GM13976 (cell line): ENCODE data around the gene OR9A2.

ENCODE experiments used
- DNase-seq: peaks from one replicate; pipeline ENCODE4 v3.0.0; 2012; ENCODE audit warnings: low spot score
- in situ Hi-C: fragments of 300-500 bp; cut with MboI; formaldehyde crosslinking; loops from one replicate; pipeline ENCODE4 v1.12.0; 2022; ENCODE audit warnings: low sequenced_read_pairs, mixed read lengths, inconsistent platforms; ENCODE audit not compliant: unreplicated experiment
- TF ChIP-seq, protein P1 (sequence below): IDR thresholded peaks from 2 replicates; pipeline ENCODE4 v1.5.1; 2012; ENCODE audit warnings: borderline replicate concordance, mild to moderate bottlenecking; ENCODE audit not compliant: insufficient read depth; ENCODE audit errors: extremely low read depth, missing control alignments, control extremely low read depth

OR9A2 gene

DNA sequence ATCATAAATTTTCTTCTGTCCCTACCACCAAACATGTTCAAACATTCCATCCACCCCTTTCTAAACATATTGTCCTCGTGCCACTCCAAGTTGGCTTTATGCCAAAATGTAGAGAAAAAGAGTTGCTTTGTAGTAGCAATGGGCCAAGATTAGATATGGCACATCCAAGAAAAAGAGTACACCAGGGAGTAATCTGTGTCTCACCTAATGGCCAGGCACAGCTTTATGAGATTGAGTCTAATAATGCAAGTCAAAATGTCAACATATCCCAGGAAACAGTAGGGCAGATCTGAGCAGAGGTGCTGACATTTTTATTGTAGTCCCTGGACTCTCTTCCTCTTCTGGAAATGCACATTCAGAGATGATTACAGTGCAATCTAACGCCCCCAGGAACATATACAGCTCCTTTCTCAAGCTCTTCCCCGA lies 19.5 kb upstream of the OR9A2 start:
- TF ChIP-seq, protein P1, sequence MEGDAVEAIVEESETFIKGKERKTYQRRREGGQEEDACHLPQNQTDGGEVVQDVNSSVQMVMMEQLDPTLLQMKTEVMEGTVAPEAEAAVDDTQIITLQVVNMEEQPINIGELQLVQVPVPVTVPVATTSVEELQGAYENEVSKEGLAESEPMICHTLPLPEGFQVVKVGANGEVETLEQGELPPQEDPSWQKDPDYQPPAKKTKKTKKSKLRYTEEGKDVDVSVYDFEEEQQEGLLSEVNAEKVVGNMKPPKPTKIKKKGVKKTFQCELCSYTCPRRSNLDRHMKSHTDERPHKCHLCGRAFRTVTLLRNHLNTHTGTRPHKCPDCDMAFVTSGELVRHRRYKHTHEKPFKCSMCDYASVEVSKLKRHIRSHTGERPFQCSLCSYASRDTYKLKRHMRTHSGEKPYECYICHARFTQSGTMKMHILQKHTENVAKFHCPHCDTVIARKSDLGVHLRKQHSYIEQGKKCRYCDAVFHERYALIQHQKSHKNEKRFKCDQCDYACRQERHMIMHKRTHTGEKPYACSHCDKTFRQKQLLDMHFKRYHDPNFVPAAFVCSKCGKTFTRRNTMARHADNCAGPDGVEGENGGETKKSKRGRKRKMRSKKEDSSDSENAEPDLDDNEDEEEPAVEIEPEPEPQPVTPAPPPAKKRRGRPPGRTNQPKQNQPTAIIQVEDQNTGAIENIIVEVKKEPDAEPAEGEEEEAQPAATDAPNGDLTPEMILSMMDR: no peak
- DNase-seq: no peak
- in situ Hi-C loops: no loop called here

- TF ChIP-seq, protein P1: no peak
- in situ Hi-C loops: no loop called here
- no peak for DNase-seq
These were observed 16.5 kb upstream of the OR9A2 start for GRCh38 chr7:143043391-143043790.

DNA sequence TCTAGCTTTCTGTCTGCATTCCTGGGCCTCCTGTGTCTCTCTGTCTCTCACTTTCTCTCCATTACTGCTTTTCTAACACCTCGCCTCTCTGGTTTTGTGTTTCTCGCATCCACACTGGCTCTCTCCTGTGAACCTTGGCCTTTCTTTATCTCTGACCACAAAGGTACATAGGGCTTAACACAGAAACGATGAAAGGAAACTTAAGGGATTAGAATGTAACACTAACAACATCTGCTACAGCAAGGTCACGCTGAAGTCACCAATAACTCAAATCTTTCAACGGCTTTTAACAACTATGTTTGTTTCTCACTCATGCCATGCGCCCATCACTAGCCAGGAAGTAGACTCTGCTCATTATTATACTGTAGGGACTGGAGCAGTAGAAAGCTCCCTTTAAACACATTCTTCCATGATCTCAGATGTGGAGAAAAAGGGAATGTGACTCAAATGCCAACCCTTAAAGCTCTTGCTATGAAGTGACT lies 15.9 kb upstream of the OR9A2 start:
- in situ Hi-C loops: no loop called here
- no peak for DNase-seq

DNA sequence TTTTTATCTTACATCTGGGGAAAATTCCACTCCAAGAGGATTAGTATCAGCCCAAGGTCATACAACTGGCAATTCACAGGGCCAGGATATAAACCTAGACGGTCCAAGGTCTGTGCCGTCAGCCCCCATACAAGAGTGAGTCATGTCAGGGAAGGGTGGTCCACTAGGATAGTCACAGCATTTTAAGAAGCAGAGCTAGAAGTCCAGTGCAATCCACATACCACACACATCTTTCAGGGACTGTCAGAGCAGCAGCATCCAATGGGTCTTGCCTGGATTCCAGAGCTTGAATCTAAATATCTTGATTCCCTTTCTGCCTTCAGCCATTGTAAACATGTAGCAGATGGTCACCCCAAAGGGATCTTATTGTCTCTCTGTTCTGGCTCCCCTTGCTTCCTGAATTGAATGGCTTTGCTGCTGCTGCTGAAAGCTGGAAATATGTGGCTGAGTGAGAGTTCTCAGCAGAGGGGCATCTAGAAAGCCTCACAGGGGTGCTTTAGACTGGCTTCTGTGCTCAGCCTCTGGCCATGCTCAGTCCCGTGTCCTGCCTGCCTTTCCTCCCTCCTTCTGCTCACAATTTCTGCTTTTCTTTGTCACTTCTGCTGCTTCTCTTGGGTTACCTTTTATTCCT lies 15.3 kb upstream of the OR9A2 start:
- TF ChIP-seq, protein P1: no peak
- DNase-seq: no peak
- in situ Hi-C loops: no loop called here

More for the DNA sequence above, 15.9 kb upstream of the OR9A2 start:
- TF ChIP-seq, protein P1: no peak

DNA sequence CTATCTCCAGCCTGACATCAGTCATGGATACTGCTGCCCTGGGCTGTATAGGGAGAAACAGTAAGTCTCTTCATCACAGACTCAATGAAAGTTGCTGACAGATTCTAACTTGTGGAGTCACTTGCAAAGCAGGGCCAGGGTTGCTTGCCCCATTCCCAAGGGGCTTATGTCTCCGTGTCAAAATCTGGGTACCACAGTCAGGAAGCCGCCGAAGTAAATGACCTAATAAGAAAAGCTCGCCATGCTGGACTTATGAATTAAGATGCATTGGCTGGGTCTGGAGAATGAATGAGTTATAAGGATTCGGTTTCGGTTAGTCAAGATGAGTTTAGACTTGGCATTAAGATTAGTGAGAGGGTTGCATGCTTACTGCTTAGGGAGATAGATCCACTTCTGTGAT lies 14.4 kb upstream of the OR9A2 start:
- in situ Hi-C loops: no loop called here
- TF ChIP-seq, protein P1: no peak
- DNase-seq: no peak

DNA sequence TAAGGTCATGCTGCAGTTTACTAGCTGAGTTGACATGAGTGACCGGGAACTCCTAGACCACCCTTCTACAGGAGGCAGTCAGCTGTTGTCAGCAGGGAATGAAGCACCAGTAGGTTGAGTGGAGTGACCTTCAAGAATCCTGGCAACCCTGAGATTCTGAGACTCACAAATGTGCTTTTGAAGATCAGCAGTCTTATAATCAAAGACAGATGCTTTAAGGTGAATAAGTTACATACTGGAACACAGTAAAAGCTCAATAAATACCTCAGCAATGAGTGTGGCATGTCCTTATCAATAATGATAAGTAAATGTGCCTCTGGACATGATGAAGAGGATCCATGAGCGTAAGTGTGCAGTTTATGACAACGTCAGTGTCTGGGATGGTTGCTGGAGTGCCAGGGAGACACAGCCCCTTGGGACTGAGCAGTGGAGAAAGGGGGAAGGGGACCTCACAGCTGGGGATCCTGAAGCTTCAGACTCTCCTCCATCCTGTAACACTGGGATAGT lies 13.3 kb upstream of the OR9A2 start:
- TF ChIP-seq, protein P1: no peak
- in situ Hi-C loops: no loop called here
- DNase-seq: no peak

- TF ChIP-seq, protein P1: no peak
- DNase-seq: no peak
- in situ Hi-C loops: no loop called here
These were observed 11.7 kb upstream of the OR9A2 start for GRCh38 chr7:143038635-143039034.
